Sigmoid colon (tissue), 7 donors: Measurements from ENCODE around the gene NFIA. TPM values are rescaled to one million over a fixed set of nuclear protein-coding genes. Genes with fewer than 3 reads are reported as not detected.

ENCODE experiments used
- DNase-seq: peaks from one replicate; pipeline ENCODE4 v3.0.0-alpha.2; 2019
- H3K27ac ChIP-seq, 4 donors: fragments of 200-600 bp; sonication (generic); one replicate each; pipeline ENCODE4 v1.5.1; 2016 to 2019; ENCODE audit warnings: mild to moderate bottlenecking in 1 of 4
- H3K27me3 ChIP-seq, 3 donors: fragments of 200-600 bp; sonication (generic); one replicate each; pipeline ENCODE4 v1.5.1; 2019; ENCODE audit warnings: mild to moderate bottlenecking in 1 of 3
- H3K36me3 ChIP-seq, 4 donors: fragments of 200-600 bp; sonication (generic); one replicate each; pipeline ENCODE4 v1.5.1; 2016 to 2019
- H3K4me1 ChIP-seq, 4 donors: fragments of 200-600 bp; sonication (generic); one replicate each; pipeline ENCODE4 v1.5.1; 2017 to 2019
- H3K4me3 ChIP-seq, 4 donors: fragments of 200-600 bp; sonication (generic); one replicate each; pipeline ENCODE4 v1.5.1; 2017 to 2019; ENCODE audit warnings: mild to moderate bottlenecking in 2 of 4, moderate library complexity in 1 of 4
- H3K9me3 ChIP-seq, 4 donors: fragments of 200-600 bp in 3 of 4; sonication (generic) in 3 of 4; one replicate each; pipeline versions ENCODE4 v1.5.1 to v1.6.1; 2013 to 2019
- CTCF ChIP-seq, 4 experiments: fragments of 450-650 bp in 3 of 4; fragments of 200-600 bp in 1 of 4; IDR thresholded peaks; one replicate each; pipeline ENCODE4 v1.5.1; 2016 to 2019; ENCODE audit warnings: antibody characterized with exemption in 4 of 4, mild to moderate bottlenecking in 3 of 4, moderate library complexity in 2 of 4
- EP300 ChIP-seq, 4 donors: sonication (generic); formaldehyde crosslinking; IDR thresholded peaks; one replicate each; pipeline ENCODE4 v1.6.1; 2017; ENCODE audit warnings: antibody characterized with exemption in 4 of 4
- POLR2A ChIP-seq, 2 donors: fragments of 450-650 bp; IDR thresholded peaks; one replicate each; pipeline ENCODE4 v1.6.1; 2016; ENCODE audit warnings: antibody characterized with exemption in 2 of 2, mild to moderate bottlenecking in 2 of 2, moderate library complexity in 2 of 2
- POLR2AphosphoS5 ChIP-seq, 4 donors: sonication (generic); formaldehyde crosslinking; IDR thresholded peaks; one replicate each; pipeline ENCODE4 v1.6.1; 2017; ENCODE audit warnings: antibody characterized with exemption in 4 of 4
- WGBS, 2 donors: extraction: QIAGEN DNeasy Blood & Tissue Kit; methylation state at CpG; one replicate each; pipeline ENCODE4 v1.1.7; 2013; 5-methylcytosine and 5-hydroxymethylcytosine counted together
- intact Hi-C: fragments of 100-400 bp; cut with DNase I; formaldehyde crosslinking; loops from one replicate; pipeline ENCODE4 v1.15.1; 2023
- polyA plus RNA-seq, 3 donors: library from polyadenylated mRNA; stranded (reverse); fragments of 200-250 nt; gene quantifications; one replicate each; pipeline ENCODE4 v1.2.3, GENCODE V29; 2013
- total RNA-seq, 4 donors: library from RNA; depleted of rRNA; stranded (reverse); fragments of >200 nt; gene quantifications; one replicate each; pipeline ENCODE4 v1.1.0, GENCODE V29; 2016
- donor health status: healthy with polysubstance abuse.
- donor health status: Bipolar disorder and iron deficiency.
- donor health status: healthy.

The NFIA gene
- total and polyA plus RNA-seq, 7 donors, result 2.3 to 154 (median 79.7) TPM

- DNase-seq, result no peak
- intact Hi-C loops, result no loop called here
- no peaks in the 10 kb centered on the region for H3K9me3 ChIP-seq
- no peak overlapping the region for H3K27ac ChIP-seq
- H3K27me3 ChIP-seq, result no peaks in the 10 kb centered on the region
- TF ChIP-seq EP300 (IDR thresholded peaks at IDR 0.05) (no peak), CTCF (IDR thresholded peaks at IDR 0.05) (no peak), POLR2A (IDR thresholded peaks at IDR 0.05) (no peak)
- no peak overlapping the region for H3K4me3 ChIP-seq
- no peaks in the 10 kb centered on the region for H3K36me3 ChIP-seq
- peaks cover 0 to 28% (median 10%) of the 10 kb centered on the region in 4 donors for H3K4me1 ChIP-seq
- 85% methylated on average over 1 of the region's 1 CpG for WGBS, 2 donors
These were observed 342.7 kb downstream of the NFIA start for GRCh38 chr1:61425040-61425439.

GRCh38 chr1:61426254-61426653 lies 343.9 kb downstream of the NFIA start:
- H3K4me3 ChIP-seq, result no peak overlapping the region
- no peak for DNase-seq
- H3K9me3 ChIP-seq, result no peaks in the 10 kb centered on the region
- WGBS, 2 donors, result 88 to 92% methylated on average over 12 of the region's 12 CpGs
- no peak for TF ChIP-seq POLR2A (IDR thresholded peaks at IDR 0.05)
- no peak for TF ChIP-seq POLR2AphosphoS5 (IDR thresholded peaks at IDR 0.05)
- TF ChIP-seq CTCF (IDR thresholded peaks at IDR 0.05), result no peak
- no peak for TF ChIP-seq EP300 (IDR thresholded peaks at IDR 0.05)
- H3K27ac ChIP-seq, result no peak overlapping the region
- no peaks in the 10 kb centered on the region for H3K36me3 ChIP-seq
- intact Hi-C loops, result no loop called here
- no peaks in the 10 kb centered on the region for H3K27me3 ChIP-seq
- H3K4me1 ChIP-seq, result peaks cover 0 to 28% (median 10%) of the 10 kb centered on the region in 4 donors

- H3K27me3 ChIP-seq, result no peaks in the 10 kb centered on the region
- TF ChIP-seq EP300 (IDR thresholded peaks at IDR 0.05) (no peak), POLR2AphosphoS5 (IDR thresholded peaks at IDR 0.05) (no peak), CTCF (IDR thresholded peaks at IDR 0.05) (no peak), POLR2A (IDR thresholded peaks at IDR 0.05) (no peak)
- intact Hi-C loops, result no loop called here
- no peaks in the 10 kb centered on the region for H3K9me3 ChIP-seq
- DNase-seq, result no peak
- H3K4me3 ChIP-seq, result no peak overlapping the region
- 86 to 88% methylated on average over 2 of the region's 2 CpGs for WGBS, 2 donors
- no peaks in the 10 kb centered on the region for H3K36me3 ChIP-seq
- peaks cover 0 to 28% (median 10%) of the 10 kb centered on the region in 4 donors for H3K4me1 ChIP-seq
- no peak overlapping the region for H3K27ac ChIP-seq
These were observed 344.5 kb downstream of the NFIA start for GRCh38 chr1:61426885-61427284.

- no peak for DNase-seq
- TF ChIP-seq POLR2A (IDR thresholded peaks at IDR 0.05) (no peak), POLR2AphosphoS5 (IDR thresholded peaks at IDR 0.05) (no peak), CTCF (IDR thresholded peaks at IDR 0.05) (no peak)
These were observed 345.1 kb downstream of the NFIA start for GRCh38 chr1:61427510-61427909.

GRCh38 chr1:61428146-61428545 lies 345.8 kb downstream of the NFIA start:
- H3K27me3 ChIP-seq, result no peaks in the 10 kb centered on the region
- peaks cover 0 to 28% (median 10%) of the 10 kb centered on the region in 4 donors for H3K4me1 ChIP-seq
- no peaks in the 10 kb centered on the region for H3K9me3 ChIP-seq
- WGBS, 2 donors, result 83 to 94% methylated on average over 2 of the region's 2 CpGs
- no peak for TF ChIP-seq EP300 (IDR thresholded peaks at IDR 0.05)
- TF ChIP-seq CTCF (IDR thresholded peaks at IDR 0.05), result no peak
- no peak for TF ChIP-seq POLR2AphosphoS5 (IDR thresholded peaks at IDR 0.05)
- no peak for TF ChIP-seq POLR2A (IDR thresholded peaks at IDR 0.05)
- no peak for DNase-seq
- H3K36me3 ChIP-seq, result no peaks in the 10 kb centered on the region
- intact Hi-C loops, result no loop called here
- H3K27ac ChIP-seq, result no peak overlapping the region
- no peak overlapping the region for H3K4me3 ChIP-seq

More at GRCh38 chr1:61427510-61427909, 345.1 kb downstream of the NFIA start:
- H3K36me3 ChIP-seq, result no peaks in the 10 kb centered on the region
- peaks cover 0 to 28% (median 10%) of the 10 kb centered on the region in 4 donors for H3K4me1 ChIP-seq
- WGBS, 2 donors, result 78 to 89% methylated on average over 2 of the region's 2 CpGs
- no peaks in the 10 kb centered on the region for H3K27me3 ChIP-seq
- H3K4me3 ChIP-seq, result no peak overlapping the region
- intact Hi-C loops, result no loop called here
- no peak overlapping the region for H3K27ac ChIP-seq
- H3K9me3 ChIP-seq, result no peaks in the 10 kb centered on the region
